Fibroblast of upper back skin (primary cell): Measurements from ENCODE around the gene GPR179.
"Not testable (repeated sequence)": the region's sequence is repeated elsewhere in the genome, so short reads cannot be mapped to it uniquely, and the experiment has no call there.

Source experiments
- DNase-seq: peaks from one replicate; pipeline ENCODE4 v3.0.0-alpha.2; 2013

GPR179 gene

GRCh38 chr17:38322156-38322779, 21.5 kb downstream of the GPR179 start:
- DNase-seq = peak; percentile 37

GRCh38 chr17:38320482-38320881, 23.3 kb downstream of the GPR179 start:
- DNase-seq = no peak

- DNase-seq = no peak
These were observed 26.7 kb downstream of the GPR179 start for GRCh38 chr17:38317081-38317480.

- no peak for DNase-seq
These were observed 28.3 kb downstream of the GPR179 start for GRCh38 chr17:38315497-38315896.

GRCh38 chr17:38296834-38297517, 46.8 kb downstream of the GPR179 start, which contains the start of gene MRPL45:
Gene MRPL45 (plus strand): TSS chr17:38297168. CDS start chr17:38297184, 16 bp downstream.
- peak; percentile 96 for DNase-seq

- not testable (repeated sequence) for DNase-seq
These were observed 48.0 kb downstream of the GPR179 start for GRCh38 chr17:38295602-38296365.

GRCh38 chr17:38289760-38290159, 54.0 kb downstream of the GPR179 start:
- DNase-seq = not testable (repeated sequence)

GRCh38 chr17:38288217-38288827, 55.4 kb downstream of the GPR179 start:
- DNase-seq = peak; percentile 32

GRCh38 chr17:38286501-38287091, 57.2 kb downstream of the GPR179 start:
- peak; percentile 78 for DNase-seq

GRCh38 chr17:38285994-38286393, 57.8 kb downstream of the GPR179 start:
- not testable (repeated sequence) for DNase-seq
